HepG2 (cell line): ENCODE data around the gene PTTG1IP2. TPM values are rescaled to one million over a fixed set of nuclear protein-coding genes. Genes with fewer than 3 reads are reported as not detected.

Source experiments
- ATAC-seq: fragments of 200-7000 bp; cut with Tn5 transposase; 3 replicates; pipeline ENCODE4 v1.9.1; 2020; ENCODE audit warnings: mild to moderate bottlenecking, moderate library complexity
- BruUV-seq: library from RNA; stranded (reverse); fragments of 400-500 nt; replicated peaks from 2 replicates; lab custom pipeline; 2021; lab: Mats Ljungman, UMichigan
- CTCF ChIA-PET: fragments of 300-600 bp; formaldehyde crosslinking; extraction: SDS; loops from one replicate; lab custom pipeline; 2021; ENCODE audit warnings: low total read pairs, inconsistent platforms, low intra/inter-chr PET ratio; lab: Yijun Ruan, JAX
- POLR2A ChIA-PET: fragments of 350-600 bp; sonication (Branson Sonifier 250); formaldehyde crosslinking; loops from one replicate; lab custom pipeline; 2020; ENCODE audit warnings: antibody characterized with exemption, inconsistent platforms; lab: Yijun Ruan, JAX
- DNase-seq: peaks from one replicate; pipeline ENCODE4 v3.0.0-alpha.2; 2015; ENCODE audit warnings: low spot score
- FAIRE-seq: peaks from 3 replicates; lab custom pipeline; 2011; peaks lifted over from hg19 to GRCh38; lab: Jason Lieb, UNC
- H2AFZ ChIP-seq: one replicate; pipeline ENCODE4 v1.6.1; 2011; ENCODE audit warnings: low read length, inconsistent platforms
- H3K27ac ChIP-seq: fragments of 300-600 bp; 3 replicates; pipeline ENCODE4 v1.8.0; 2011; ENCODE audit warnings: mixed run types, mild to moderate bottlenecking, mixed read lengths, low read length, inconsistent platforms; ENCODE audit not compliant: insufficient read depth; ENCODE audit errors: extremely low read length
- H3K27me3 ChIP-seq, 2 experiments: fragments of 200-600 bp in 1 of 2; 2 replicates in 1 of 2; 3 replicates in 1 of 2; pipeline versions ENCODE4 v1.6.0 to v1.8.0; 2011; ENCODE audit warnings: low read length in 2 of 2, mild to moderate bottlenecking in 2 of 2, moderate library complexity in 2 of 2, inconsistent platforms in 1 of 2; ENCODE audit not compliant: insufficient read depth in 2 of 2, control insufficient read depth in 1 of 2
- H3K36me3 ChIP-seq, 2 experiments: fragments of 200-600 bp in 1 of 2; replicated peaks in 1 of 2; 2 replicates in 1 of 2; 3 replicates in 1 of 2; pipeline versions ENCODE4 v1.5.1 to v1.8.0; 2011; ENCODE audit warnings: low read length in 2 of 2, inconsistent platforms in 1 of 2; ENCODE audit not compliant: insufficient read depth in 2 of 2, control insufficient read depth in 1 of 2
- H3K4me1 ChIP-seq: 2 replicates; pipeline ENCODE4 v1.5.1; 2012; ENCODE audit warnings: low read length, inconsistent platforms; ENCODE audit not compliant: insufficient read depth
- H3K4me2 ChIP-seq: 2 replicates; pipeline ENCODE4 v1.6.0; 2011; ENCODE audit warnings: low read depth, low read length, inconsistent platforms
- H3K4me3 ChIP-seq, 3 experiments: fragments of 200-600 bp in 1 of 3; sonication (generic), shearing (Covaris generic) in 1 of 3; replicated peaks in 1 of 3; 2 replicates each; pipeline ENCODE4 v1.5.1; 2011 to 2016; ENCODE audit warnings: low read length in 3 of 3, inconsistent platforms in 2 of 3, low read depth in 2 of 3, mild to moderate bottlenecking in 2 of 3, control low read depth in 1 of 3, mixed read lengths in 1 of 3; ENCODE audit not compliant: insufficient read depth in 1 of 3
- H3K79me2 ChIP-seq: one replicate; pipeline ENCODE4 v1.6.1; 2011; ENCODE audit warnings: low read length, inconsistent platforms; ENCODE audit not compliant: insufficient read depth
- H3K9ac ChIP-seq: 2 replicates; pipeline ENCODE4 v1.6.0; 2011; ENCODE audit warnings: mild to moderate bottlenecking, low read depth, low read length, inconsistent platforms; ENCODE audit not compliant: insufficient read depth
- H3K9me3 ChIP-seq: 2 replicates; pipeline ENCODE4 v1.5.1; 2012; ENCODE audit warnings: mild to moderate bottlenecking, low read length
- H4K20me1 ChIP-seq: 2 replicates; pipeline ENCODE4 v1.6.0; 2011; ENCODE audit warnings: inconsistent platforms, mild to moderate bottlenecking, low read length, moderate library complexity; ENCODE audit not compliant: insufficient read depth
- ATF4 ChIP-seq, 2 experiments: fragments of 450-650 bp in 1 of 2; sonication (generic) in 1 of 2; formaldehyde crosslinking; IDR thresholded peaks; 2 replicates each; pipeline versions ENCODE4 v1.5.0 to v1.8.0; 2020 to 2022; ENCODE audit warnings: mild to moderate bottlenecking in 1 of 2, missing genetic modification reagents in 1 of 2
- CEBPZ ChIP-seq: IDR thresholded peaks from 2 replicates; pipeline ENCODE4 v1.6.1; 2012; ENCODE audit warnings: low read length, improper control_type of control experiment
- CENPX ChIP-seq: sonication (generic); formaldehyde crosslinking; IDR thresholded peaks from 2 replicates; pipeline ENCODE4 v1.9.0; 2021; ENCODE audit warnings: mild to moderate bottlenecking, missing genetic modification reagents, moderate library complexity
- CREM ChIP-seq, 2 experiments: sonication (generic) in 1 of 2; formaldehyde crosslinking in 1 of 2; IDR thresholded peaks; 2 replicates each; pipeline versions ENCODE4 v1.4.0 to v1.6.1; 2016 to 2020; ENCODE audit warnings: antibody characterized with exemption in 1 of 2, mild to moderate bottlenecking in 1 of 2, missing genetic modification reagents in 1 of 2
- KDM2A ChIP-seq: sonication (generic); formaldehyde crosslinking; IDR thresholded peaks from 2 replicates; pipeline ENCODE4 v1.4.0; 2020; ENCODE audit warnings: low read depth, missing genetic modification reagents, borderline replicate concordance
- NKX3-1 ChIP-seq: sonication (generic); formaldehyde crosslinking; IDR thresholded peaks from 2 replicates; pipeline ENCODE4 v1.5.0; 2020; ENCODE audit warnings: missing genetic modification reagents
- RFXAP ChIP-seq: sonication (generic); formaldehyde crosslinking; IDR thresholded peaks from 2 replicates; pipeline ENCODE4 v1.4.0; 2020; ENCODE audit warnings: missing genetic modification reagents, borderline replicate concordance
- SUZ12 ChIP-seq: fragments of 150-350 bp; IDR thresholded peaks from 2 replicates; pipeline ENCODE4 v1.6.1; 2014; ENCODE audit warnings: low read depth, low read length
- TARDBP ChIP-seq: sonication (generic); formaldehyde crosslinking; IDR thresholded peaks from 2 replicates; pipeline ENCODE4 v1.8.0; 2022; ENCODE audit warnings: mild to moderate bottlenecking, missing genetic modification reagents
- XRCC5 ChIP-seq: fragments of 200-400 bp; formaldehyde crosslinking; optimal IDR thresholded peaks from 2 replicates; pipeline ENCODE3; 2017; ENCODE audit warnings: mild to moderate bottlenecking, low read length
- ZBTB33 ChIP-seq: sonication (generic); formaldehyde crosslinking; IDR thresholded peaks from 2 replicates; pipeline ENCODE4 v1.4.0; 2020; ENCODE audit warnings: missing genetic modification reagents
- ZNF367 ChIP-seq: sonication (generic); formaldehyde crosslinking; IDR thresholded peaks from 2 replicates; pipeline ENCODE4 v1.4.0; 2020; ENCODE audit warnings: missing genetic modification reagents, borderline replicate concordance
- ZNF44 ChIP-seq: sonication (generic); formaldehyde crosslinking; IDR thresholded peaks from 2 replicates; pipeline ENCODE4 v1.5.1; 2020; ENCODE audit warnings: mild to moderate bottlenecking, missing genetic modification reagents
- ZNF451 ChIP-seq: sonication (generic); formaldehyde crosslinking; IDR thresholded peaks from 2 replicates; pipeline ENCODE4 v1.5.0; 2020; ENCODE audit warnings: mild to moderate bottlenecking, missing genetic modification reagents
- ZNF75D ChIP-seq: sonication (generic); formaldehyde crosslinking; IDR thresholded peaks from 2 replicates; pipeline ENCODE4 v1.8.1; 2023; ENCODE audit warnings: missing genetic modification reagents, mild to moderate bottlenecking, borderline replicate concordance
- ZNF782 ChIP-seq: sonication (generic); formaldehyde crosslinking; IDR thresholded peaks from 2 replicates; pipeline ENCODE4 v1.4.0; 2020; ENCODE audit warnings: missing genetic modification reagents, mild to moderate bottlenecking, borderline replicate concordance
- WGBS: methylation state at CpG from one replicate; pipeline ENCODE4 v1.1.6; 2017; ENCODE audit warnings: low lambda C conversion rate; 5-methylcytosine and 5-hydroxymethylcytosine counted together
- in situ Hi-C: cut with HindIII; loops from 2 replicates; pipeline ENCODE4 v1.10.0; 2017; ENCODE audit warnings: low pct_unique_long_range_greater_than_20kb; ENCODE audit not compliant: extremely low pct_ligation_motif_present
- intact Hi-C: fragments of 100-400 bp; cut with micrococcal nuclease; formaldehyde crosslinking; loops from one replicate; pipeline ENCODE4 v1.10.0; 2022; ENCODE audit not compliant: unreplicated experiment
- polyA plus RNA-seq, 8 experiments: library from polyadenylated mRNA; depleted of rRNA in 3 of 8; stranded (reverse) in 7 of 8; unstranded in 1 of 8; fragments of >200 nt; fragmentation: Illumina TruSeq in 4 of 8; extraction: Trizol in 4 of 8; gene quantifications; 2 replicates each; pipeline versions ENCODE4 v1.2.1 to v1.2.3, GENCODE V29; 2011 to 2016; ENCODE audit warnings: low read depth in 4 of 8, missing spikeins in 1 of 8, mixed read lengths in 1 of 8; ENCODE audit not compliant: insufficient read depth in 1 of 8
- total RNA-seq, 5 experiments: library from RNA; depleted of rRNA; stranded (reverse); fragments of >200 nt; fragmentation: Illumina TruSeq; extraction: Trizol; gene quantifications; 2 replicates each; pipeline ENCODE4 v1.2.3, GENCODE V29; 2016; ENCODE audit warnings: low read depth in 1 of 5

The PTTG1IP2 gene
- total and polyA plus RNA-seq, 2 of the 13 experiments (the other 11 are each of a cell fraction or from before 2014, with no cell fraction given): not detected

- TF ChIP-seq ATF4 (CRISPR knock-in tag; IDR thresholded peaks at IDR 0.05) (no peak), ZBTB33 (no peak), ZNF367 (no peak), KDM2A (CRISPR knock-in tag) (no peak), SUZ12 (no peak)
Observed at GRCh38 chr7:90484706-90485105, 15.3 kb downstream of the PTTG1IP2 start (continued).

GRCh38 chr7:90485734-90486316, 16.4 kb downstream of the PTTG1IP2 start:
- in situ Hi-C loops: no loop called here
- TF ChIP-seq CREM (IDR thresholded peaks at IDR 0.05): no peak
- no peak for TF ChIP-seq CREM (CRISPR knock-in tag; IDR thresholded peaks at IDR 0.05)
- TF ChIP-seq NKX3-1 (CRISPR knock-in tag): no peak
- TF ChIP-seq ZNF451 (CRISPR knock-in tag): no peak
- no peak for TF ChIP-seq CEBPZ
- TF ChIP-seq TARDBP (CRISPR knock-in tag): no peak
- TF ChIP-seq ZNF75D: no peak
- no peak for TF ChIP-seq CENPX (CRISPR knock-in tag)
- no peak for TF ChIP-seq RFXAP (CRISPR knock-in tag)
- TF ChIP-seq ZNF44 (CRISPR knock-in tag): no peak
- no peak for TF ChIP-seq XRCC5
- TF ChIP-seq ZNF782: no peak

More at GRCh38 chr7:90485734-90486316, 16.4 kb downstream of the PTTG1IP2 start:
- Histone ChIP-seq H3K4me3 (no peak overlapping the region), H2AFZ (no peak overlapping the region), H3K4me2 (no peak overlapping the region), H3K27ac (no peak overlapping the region), H3K27me3 (no peaks in the 10 kb centered on the region), H3K9ac (no peak overlapping the region), H4K20me1 (no peaks in the 10 kb centered on the region), H3K79me2 (no peaks in the 10 kb centered on the region), H3K9me3 (no peaks in the 10 kb centered on the region), H3K36me3 (no peaks in the 10 kb centered on the region), H3K4me1 (no peaks in the 10 kb centered on the region)
- no peak for ATAC-seq
- intact Hi-C loops: no loop called here
- BruUV-seq: no TSS peak
- POLR2A ChIA-PET: no interaction called here
- 41% methylated on average over 6 of the region's 6 CpGs for WGBS
- CTCF ChIA-PET: no interaction called here
- no peak for DNase-seq
- FAIRE-seq: no peak
